ENCODE measurements around the gene DLGAP3.

DLGAP3 gene

DNA sequence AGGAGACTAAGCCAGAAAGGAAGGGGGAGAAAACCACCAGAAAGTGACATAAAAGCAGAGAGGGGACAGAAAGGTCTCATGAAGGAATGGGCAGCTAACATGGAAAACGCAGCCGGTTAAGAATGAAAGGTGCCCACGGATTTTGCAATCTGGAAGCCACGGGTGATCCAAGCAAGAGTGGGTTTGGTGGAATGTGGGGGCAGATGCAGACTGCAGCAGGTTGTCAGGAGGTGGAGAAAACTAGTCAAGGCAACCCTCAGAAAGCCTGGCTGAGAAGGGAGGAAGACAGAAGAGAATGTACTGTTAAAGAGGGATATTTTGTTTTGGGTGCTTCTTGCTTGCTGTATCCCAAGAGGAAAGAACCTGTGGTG, 57.3 kb downstream of the DLGAP3 start:
- no peak overlapping the region for H3K4me3 ChIP-seq (ENCODE audit: low read length)
- DNase-seq (ENCODE audit: low read depth, low spot score): no peak

DNA sequence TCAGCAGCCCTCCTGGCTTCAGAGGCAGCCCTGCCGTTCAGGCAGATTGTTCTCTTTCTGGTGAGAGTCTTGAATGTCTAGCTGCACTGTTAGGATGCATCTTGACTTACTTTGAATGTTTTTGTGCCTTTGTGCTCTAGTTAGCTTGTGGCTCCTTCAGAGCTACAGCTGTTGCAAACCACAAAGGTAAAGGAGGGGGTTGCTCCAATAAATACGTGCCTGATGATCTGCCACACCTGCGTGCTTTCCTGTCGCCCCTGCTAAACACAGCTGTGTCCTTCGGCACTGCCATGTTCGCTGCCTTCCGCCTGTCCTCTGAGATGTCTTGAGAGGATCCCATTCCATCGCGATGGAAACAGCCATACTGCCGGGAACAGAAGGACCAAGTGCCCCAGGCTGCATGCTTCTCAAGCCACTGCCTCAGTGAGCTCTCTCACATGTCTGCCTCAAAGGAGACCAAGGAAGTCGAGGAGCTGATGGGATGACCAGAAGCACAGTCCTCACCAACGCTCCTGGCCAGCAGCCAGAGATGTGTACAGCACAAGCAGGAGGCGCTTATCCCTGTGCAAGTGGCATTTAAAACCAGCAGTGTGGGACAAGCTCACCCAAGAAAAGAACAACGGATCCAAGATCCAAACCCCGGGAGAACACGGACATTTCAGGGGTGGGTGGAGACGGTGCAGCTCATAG, 57.9 kb downstream of the DLGAP3 start:
- DNase-seq (ENCODE audit: low read depth, low spot score): peak; percentile 75
- no peak overlapping the region for H3K4me3 ChIP-seq (ENCODE audit: low read length)

DNA sequence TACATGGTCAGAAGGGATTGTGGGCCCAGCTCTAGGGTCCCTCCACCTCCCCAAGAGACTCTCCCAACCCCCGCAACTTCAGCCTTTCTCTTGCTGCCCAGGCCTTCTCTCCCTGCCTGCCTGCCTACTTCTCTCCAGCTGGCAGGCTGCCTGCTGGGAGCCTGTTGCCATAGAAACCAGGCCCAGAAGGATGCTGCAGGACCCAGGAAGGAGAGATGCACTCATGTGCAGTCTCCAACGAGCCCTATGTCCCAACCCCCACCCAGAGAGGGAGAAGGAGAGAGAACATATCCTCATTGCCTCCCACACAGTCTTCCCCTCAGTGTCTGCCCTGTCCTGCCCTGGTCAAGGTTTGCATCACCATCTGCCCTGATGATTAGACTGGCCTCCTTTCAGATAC, 59.1 kb downstream of the DLGAP3 start:
- H3K4me3 ChIP-seq (ENCODE audit: low read length): no peak overlapping the region
- no peak for DNase-seq (ENCODE audit: low read depth, low spot score)

DNA sequence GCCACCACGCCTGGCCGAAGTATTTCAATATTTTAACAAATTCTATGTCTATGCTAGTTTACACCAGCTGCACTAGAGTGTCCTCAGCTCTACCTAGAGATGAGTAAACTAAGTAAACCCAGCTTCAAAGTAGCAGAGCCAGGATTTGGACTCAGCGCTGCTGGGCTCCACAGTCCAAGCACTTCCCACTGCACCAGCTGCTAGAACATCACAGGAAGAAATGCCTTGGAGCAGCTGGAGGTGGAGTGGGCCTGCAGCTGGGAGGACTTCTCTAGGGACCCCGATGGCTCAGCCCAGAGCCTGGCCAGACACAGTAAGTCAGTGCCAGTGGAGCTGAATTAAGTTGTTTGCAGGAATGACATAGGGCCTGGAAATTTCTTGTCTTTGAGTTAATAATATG, 59.7 kb downstream of the DLGAP3 start:
- no peak for DNase-seq (ENCODE audit: low read depth, low spot score)
- no peak overlapping the region for H3K4me3 ChIP-seq (ENCODE audit: low read length)

DNA sequence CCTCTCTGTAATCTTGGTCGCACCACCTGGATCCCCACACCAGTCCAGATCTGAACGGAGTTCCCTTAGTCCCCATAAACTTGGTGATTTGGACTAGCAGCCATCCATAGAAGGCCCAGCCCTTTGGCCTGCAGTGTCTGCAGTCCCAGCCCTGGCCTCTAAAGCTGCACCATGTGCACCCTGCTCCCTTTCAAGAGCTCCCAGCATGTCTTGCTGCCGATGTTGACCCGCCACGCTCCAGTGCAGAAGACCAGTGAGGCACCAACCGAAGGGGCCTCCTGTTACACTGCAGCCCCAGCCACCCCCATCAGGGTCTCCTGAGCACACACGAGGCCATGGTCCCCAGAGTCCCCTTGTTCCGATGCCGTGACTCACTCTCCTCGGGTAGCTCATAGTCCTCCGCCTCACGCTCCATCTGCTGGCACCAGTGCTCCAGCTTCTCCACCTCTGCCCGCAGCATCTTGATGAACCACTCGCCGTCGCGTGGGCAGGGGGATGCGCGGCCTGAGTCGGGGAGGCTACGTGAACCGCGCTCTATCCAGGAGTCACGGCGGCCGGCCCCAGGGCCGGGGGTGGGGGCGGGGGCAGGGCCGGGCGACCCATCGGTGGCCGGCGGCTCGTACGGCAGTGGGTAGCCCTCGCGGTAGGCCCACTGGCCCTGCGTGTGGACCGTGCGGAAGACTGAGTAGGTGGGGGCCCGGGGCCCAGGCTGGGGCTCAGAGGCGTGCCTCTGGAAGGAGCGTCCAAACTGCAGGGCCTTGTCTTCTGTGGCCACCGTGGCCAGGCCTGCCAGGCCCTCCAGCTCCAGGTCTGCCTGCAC, 61.0 kb downstream of the DLGAP3 start:
- DNase-seq (ENCODE audit: low read depth, low spot score): no peak
- no peak overlapping the region for H3K4me3 ChIP-seq (ENCODE audit: low read length)

DNA sequence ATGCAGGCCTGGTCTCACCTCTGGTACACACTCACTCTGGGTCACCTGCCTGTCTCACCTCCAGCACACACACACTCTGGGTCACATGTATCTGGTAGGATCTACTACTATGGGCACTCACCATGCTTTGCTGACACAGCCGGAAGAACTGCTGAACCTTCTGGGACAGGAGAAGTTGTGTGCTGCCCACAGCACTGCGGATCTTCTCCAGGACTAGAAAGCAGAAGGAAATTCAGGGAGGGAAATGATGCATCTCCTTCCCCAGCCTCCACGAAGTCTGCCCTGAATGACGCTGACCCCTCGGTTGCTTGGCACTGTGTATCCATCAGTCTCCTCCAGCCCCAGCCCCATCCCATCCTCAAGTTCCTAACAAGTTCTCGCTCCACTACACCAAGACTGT, 62.0 kb downstream of the DLGAP3 start:
- no peak for DNase-seq (ENCODE audit: low read depth, low spot score)
- H3K4me3 ChIP-seq (ENCODE audit: low read length): no peak overlapping the region

DNA sequence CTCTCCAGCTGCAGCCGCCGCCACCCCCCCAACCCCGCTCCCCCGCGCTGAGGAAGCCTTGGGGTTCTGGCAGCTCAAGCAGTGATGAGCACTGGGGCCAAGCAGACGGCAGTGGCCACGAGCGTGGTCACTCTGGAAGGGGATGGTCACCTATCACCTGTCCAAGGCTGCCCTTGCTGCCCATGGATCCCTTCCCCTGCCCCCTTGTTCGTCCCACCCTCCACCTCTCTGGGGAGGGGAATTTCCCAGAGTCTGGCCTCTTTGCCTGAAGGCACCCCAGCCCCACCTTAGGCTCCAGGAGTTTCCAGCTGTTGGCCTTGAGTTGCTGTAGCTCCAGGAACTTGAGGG, 62.7 kb downstream of the DLGAP3 start:
- no peak for DNase-seq (ENCODE audit: low read depth, low spot score)
- peak overlapping the region; percentile 56 for H3K4me3 ChIP-seq (ENCODE audit: low read length)

DNA sequence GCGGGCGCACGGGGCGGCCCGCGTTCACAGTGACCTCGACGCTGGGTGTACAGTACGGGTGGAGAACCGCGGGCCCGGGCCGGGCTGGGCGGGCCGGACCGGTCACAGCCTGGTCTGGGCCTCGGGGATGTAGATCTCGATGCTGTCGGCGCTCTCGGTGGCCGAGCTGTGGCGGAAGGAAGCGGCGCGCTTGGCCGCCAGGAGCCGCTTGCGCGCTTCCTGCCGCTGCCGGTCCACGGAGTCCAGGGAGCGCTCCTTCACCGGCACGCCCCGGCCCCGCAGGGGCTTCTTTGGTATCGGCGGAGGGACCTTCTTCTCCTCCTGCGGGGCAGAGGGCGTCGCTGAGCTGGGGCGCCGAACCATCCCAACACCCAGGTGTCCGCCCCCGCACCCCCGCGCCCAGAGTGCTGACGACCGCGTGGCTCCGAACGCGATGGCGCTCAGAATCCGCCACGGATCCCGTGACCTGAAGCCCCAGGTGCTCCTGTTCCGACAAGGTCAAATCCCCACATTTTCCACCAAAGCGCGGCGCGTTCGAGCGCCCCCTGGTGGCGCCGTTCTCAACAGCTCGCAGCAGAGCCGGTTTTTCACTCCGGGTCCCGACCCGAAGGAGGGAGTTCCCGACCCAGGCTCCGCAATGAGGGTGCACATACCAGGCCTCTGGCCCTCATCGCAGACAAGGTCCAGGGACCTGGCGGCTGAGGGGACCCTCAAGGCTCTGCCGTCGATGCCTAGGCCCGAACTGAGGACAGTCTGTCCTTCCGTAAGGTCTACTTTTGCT, 63.3 kb downstream of the DLGAP3 start:
- H3K4me3 ChIP-seq (ENCODE audit: low read length): peak overlapping the region; percentile 56
- DNase-seq (ENCODE audit: low read depth, low spot score): peak; percentile 70

DNA sequence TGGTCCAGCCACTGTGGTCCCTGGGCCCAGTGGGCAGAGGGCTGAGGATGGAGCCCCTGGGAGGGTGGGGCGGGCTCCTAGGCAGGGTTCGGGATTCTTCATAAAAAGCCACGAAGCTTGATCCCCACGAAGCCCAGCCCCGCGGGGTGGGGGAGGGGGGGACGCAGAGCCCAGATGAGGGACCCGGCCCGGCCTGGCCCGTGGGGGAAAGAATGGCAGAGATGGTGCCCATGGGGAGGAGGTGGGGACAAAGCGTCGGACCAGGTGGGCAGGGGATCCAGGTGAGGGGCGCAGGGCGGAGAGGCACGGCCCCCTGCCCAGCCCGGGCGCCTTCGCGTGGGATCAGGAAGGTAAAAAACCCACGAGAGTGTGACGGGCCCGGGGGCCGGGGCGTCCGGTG, 63.9 kb downstream of the DLGAP3 start:
- no peak for DNase-seq (ENCODE audit: low read depth, low spot score)

DNA sequence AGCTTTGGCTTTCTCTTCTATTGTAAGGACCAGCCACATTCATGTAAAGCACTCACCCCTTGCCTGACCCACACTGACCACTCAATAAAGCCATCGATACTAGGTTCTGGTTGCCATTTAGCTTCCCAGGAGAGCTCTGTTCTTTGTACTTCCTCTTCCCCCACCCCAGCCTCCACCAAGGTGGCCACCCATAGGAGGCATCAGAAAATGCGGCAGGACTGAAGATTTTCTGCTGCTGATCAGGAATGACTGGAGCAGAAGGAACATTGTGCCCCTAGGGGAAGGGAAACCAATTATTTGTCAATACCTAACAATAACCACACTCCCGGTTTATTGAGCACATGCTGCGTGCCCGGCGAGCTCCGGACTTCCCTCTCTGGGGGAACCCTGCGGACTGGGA, 64.7 kb downstream of the DLGAP3 start:
- DNase-seq (ENCODE audit: low read depth, low spot score): no peak
- H3K4me3 ChIP-seq (ENCODE audit: low read length): no peak overlapping the region

More for the DNA sequence above, 63.9 kb downstream of the DLGAP3 start:
- H3K4me3 ChIP-seq (ENCODE audit: low read length): no peak overlapping the region

DNA sequence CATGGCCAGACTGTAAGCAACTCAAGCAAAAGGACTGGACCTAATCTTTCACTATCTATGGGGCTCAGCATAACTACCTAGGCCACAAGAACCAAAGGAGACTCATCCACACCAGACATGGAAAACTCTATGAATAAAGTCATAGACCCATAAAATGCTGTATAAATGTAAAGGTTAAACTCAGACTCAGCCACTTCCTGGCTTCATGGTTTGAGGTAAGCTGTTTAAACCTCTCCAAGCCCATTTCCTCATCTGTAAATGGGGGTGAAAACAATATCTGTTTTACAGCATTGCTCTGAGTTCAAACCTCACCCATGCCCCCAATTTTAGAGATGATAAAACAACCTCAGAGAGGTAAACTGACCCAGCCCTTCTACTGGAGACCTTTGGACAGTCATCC, 65.9 kb downstream of the DLGAP3 start:
- no peak overlapping the region for H3K4me3 ChIP-seq (ENCODE audit: low read length)
- peak; percentile 64 for DNase-seq (ENCODE audit: low read depth, low spot score)

DNA sequence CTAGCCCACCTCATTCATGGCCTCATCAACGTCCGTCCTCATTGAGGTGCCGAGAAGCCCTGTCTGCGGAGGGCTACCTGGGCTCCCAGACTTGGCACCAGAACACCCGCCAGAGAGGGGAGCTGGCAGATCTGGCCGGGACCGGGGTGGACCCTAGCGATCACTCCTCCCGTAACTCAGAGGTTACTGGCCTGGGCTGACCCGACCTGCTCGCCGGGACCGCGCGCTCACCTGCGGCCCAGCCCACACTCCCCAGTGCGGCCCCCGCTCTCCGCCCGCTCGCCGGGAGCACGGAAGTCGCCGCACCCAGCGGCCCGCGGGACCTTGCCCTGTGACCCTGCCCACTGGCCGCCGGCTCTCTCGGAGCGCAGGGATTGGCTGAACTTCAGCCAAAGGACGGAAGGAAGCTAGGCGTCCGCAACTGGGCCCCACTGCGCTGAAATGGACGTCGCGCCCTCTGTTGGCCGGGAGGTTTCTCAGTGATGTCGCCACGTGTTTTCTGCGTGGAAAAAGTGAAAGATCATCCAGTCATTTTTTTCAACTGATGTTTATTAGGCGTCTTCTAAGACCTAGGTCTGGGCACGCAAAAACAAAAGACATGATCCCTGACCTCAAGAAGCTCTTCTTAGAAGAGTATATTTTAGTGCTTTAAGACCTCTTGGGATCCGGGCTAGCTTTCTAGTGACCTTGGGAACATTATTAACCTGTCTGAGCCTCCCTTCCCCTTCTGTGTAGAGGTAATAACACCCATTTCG, 69.8 kb downstream of the DLGAP3 start, which contains the start of gene SMIM12:
Gene SMIM12, minus strand, starts transcription at position 304 of the 755 bp plus-strand sequence. CDS start 3,772 bp downstream, outside the sequence.
- peak; percentile 90 for DNase-seq (ENCODE audit: low read depth, low spot score)

DNA sequence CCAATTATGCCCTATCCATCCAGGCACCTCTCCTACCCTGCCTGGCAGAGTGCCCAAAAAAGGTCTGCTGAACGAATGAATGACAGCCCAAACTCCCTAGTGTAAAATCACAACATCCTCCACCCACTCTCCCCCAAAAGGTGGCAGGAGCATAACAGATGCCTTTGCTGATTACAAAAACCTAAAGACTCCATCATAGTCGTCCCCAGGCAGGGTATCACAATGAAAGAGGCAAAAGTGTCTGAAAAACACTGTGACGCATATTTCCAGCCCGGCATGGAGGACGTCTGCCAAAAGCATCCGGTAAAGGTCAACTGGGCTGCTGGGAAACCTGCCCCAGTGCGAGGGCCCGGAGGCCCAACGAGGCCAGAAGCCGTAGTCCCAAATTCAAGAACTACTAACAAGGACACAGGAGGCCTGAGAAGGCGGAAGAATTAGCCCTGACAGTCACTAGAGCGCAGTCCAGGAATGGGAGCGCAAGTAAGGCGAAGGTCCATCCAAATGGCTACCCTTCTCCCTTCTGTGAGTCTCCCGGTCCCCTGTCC, 70.5 kb downstream of the DLGAP3 start:
- peak overlapping the region; percentile 100 for H3K4me3 ChIP-seq (ENCODE audit: low read length)
- no peak for DNase-seq (ENCODE audit: low read depth, low spot score)

More for the DNA sequence above, 69.8 kb downstream of the DLGAP3 start, which contains the start of gene SMIM12:
- peak within 1 kb of the TSS; percentile 100 for H3K4me3 ChIP-seq (ENCODE audit: low read length)

DNA sequence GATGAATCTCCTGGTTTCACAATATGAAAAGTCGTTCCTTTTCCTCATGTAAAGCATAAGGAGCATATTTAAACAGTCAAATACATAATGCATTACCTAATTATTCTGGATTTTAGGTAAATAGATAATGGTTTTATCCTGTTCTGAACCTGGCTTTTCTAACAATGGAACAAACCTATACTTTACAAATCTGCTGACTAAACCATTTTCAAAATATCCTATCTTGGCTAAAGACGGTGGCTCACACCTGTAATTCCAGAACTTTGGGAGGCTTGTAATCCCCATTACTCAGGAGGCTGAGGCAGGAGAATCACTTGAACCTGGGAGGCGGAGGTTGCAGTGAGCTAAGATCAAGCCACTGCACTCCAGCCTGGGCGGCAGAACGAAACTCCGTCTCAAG, 72.8 kb downstream of the DLGAP3 start:
- DNase-seq (ENCODE audit: low read depth, low spot score): no peak
- no peak overlapping the region for H3K4me3 ChIP-seq (ENCODE audit: low read length)

DNA sequence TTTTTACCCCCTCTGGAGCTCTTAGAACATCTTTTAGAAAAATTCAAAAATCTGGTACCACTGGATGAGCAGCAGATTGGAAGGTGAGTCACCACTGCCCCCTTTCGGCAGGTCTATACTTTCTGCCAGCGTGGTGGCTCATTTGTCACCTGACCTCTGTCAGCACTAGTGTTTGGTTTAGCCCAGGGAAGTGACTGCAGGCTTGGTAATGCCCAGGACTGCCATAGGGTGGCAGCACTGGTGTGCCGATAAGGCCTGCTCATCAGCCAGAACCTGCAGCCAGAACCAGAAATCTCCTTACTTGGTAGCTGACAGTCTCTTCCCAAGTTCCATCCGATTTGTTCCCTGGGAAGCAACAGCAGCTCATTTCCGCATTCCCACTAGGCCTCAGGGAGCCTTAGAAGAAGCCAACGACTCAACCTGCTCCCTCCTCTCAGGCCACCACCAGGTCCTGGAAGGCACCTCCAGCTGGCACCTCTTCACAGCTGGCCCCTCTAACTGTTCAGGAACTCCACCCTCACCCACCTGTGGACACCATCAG, 76.7 kb downstream of the DLGAP3 start:
- H3K4me3 ChIP-seq (ENCODE audit: low read length): no peak overlapping the region
- DNase-seq (ENCODE audit: low read depth, low spot score): peak; percentile 91

DNA sequence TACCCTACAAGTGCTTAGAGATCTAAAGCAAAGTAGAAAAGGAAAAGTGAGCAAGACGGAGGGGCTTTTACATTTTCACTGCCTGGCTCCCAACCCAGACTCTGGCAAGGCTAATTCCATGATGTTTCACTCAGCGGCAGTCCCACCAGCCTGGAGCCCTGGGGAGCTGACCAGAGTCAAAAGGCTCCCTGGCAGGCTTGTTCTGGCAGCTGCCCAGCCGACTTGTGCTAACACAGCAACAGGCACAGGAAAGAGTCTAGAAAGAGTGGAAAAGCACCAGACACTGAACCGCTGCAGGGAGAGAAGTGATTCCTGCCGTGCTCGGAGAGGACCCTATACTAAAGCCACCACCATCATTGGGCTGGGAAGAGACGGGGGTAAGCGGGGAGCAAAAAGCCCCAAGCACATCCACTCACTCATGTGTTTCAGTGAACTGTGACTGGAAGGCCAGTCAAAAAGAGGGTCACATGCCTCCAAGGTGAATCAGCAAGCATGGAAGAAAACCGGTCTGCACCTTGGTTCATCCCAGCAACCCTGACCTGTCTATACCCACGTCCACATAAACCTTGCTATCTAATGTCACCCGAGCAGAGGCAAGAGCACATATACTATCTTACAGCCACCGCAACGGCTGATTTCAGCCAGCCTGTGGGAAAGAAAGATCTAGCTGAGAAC, 77.9 kb downstream of the DLGAP3 start:
- H3K4me3 ChIP-seq (ENCODE audit: low read length): no peak overlapping the region
- DNase-seq (ENCODE audit: low read depth, low spot score): no peak

DNA sequence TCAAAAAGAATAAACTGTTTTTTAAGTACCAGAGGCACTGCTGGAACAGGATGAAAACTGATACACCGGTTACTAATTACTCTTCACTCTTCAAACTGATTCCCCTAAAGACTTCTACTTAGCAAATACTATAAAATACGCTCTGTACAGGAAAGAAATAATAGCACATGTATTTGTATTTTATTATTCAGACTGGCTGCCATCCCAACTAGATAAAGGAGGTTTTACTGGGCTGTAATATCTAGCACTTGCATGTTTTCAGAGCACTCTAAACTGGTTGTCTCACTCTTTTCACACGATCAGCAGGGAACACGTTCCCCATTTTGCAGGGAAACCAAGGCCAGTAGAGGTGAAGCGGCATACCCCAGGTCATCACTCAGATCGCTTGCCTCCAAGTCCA, 79.1 kb downstream of the DLGAP3 start:
- no peak for DNase-seq (ENCODE audit: low read depth, low spot score)
- H3K4me3 ChIP-seq (ENCODE audit: low read length): no peak overlapping the region

DNA sequence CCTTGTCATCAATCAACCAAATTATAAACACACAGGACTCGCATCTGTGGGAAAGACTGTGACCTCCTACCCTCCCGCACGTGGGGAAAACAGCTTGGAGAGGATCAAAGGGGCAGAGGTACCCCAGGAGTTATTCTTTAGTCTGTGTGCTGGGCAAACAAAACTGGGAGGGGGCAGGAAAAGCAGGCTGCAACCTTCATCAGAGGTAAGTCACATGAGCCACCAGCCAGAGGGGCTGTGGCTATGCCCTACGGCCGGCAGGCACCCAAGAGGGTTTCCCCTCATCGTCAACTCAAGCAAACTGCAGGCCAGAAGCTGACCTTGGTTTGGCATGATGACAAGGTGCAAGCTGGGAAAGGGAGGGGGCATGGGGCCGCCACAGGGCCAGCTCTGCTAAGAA, 82.4 kb downstream of the DLGAP3 start:
- DNase-seq (ENCODE audit: low read depth, low spot score): no peak
- H3K4me3 ChIP-seq (ENCODE audit: low read length): no peak overlapping the region
